Testis (tissue), 2 donors: Measurements from ENCODE around the gene SCGB1D4.

ENCODE experiments used
- POLR2A ChIP-seq: fragments of 450-650 bp; IDR thresholded peaks from one replicate; pipeline ENCODE4 v1.6.1; 2017; ENCODE audit warnings: antibody characterized with exemption, mild to moderate bottlenecking, moderate library complexity
- TF ChIP-seq, protein P1 (sequence below), 3 experiments: fragments of 450-650 bp in 2 of 3; fragments of 200-600 bp in 1 of 3; sonication (generic) in 1 of 3; IDR thresholded peaks; one replicate each; pipeline ENCODE4 v1.5.1; 2016 to 2019; ENCODE audit warnings: antibody characterized with exemption in 3 of 3, mild to moderate bottlenecking in 2 of 3, moderate library complexity in 1 of 3

GRCh38 chr11:62306227-62306626, 7.4 kb upstream of the SCGB1D4 start:
- TF ChIP-seq, protein P1, sequence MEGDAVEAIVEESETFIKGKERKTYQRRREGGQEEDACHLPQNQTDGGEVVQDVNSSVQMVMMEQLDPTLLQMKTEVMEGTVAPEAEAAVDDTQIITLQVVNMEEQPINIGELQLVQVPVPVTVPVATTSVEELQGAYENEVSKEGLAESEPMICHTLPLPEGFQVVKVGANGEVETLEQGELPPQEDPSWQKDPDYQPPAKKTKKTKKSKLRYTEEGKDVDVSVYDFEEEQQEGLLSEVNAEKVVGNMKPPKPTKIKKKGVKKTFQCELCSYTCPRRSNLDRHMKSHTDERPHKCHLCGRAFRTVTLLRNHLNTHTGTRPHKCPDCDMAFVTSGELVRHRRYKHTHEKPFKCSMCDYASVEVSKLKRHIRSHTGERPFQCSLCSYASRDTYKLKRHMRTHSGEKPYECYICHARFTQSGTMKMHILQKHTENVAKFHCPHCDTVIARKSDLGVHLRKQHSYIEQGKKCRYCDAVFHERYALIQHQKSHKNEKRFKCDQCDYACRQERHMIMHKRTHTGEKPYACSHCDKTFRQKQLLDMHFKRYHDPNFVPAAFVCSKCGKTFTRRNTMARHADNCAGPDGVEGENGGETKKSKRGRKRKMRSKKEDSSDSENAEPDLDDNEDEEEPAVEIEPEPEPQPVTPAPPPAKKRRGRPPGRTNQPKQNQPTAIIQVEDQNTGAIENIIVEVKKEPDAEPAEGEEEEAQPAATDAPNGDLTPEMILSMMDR (IDR thresholded peaks at IDR 0.05): no peak
- TF ChIP-seq POLR2A: no peak
